Measurements from ENCODE around the gene S1PR4.
A peak's percentile ranks its signal among the peaks of the same experiment; 100 is the strongest.

The S1PR4 gene

GRCh38 chr19:3178377-3178972 lies at the start of gene S1PR4:
TSS of gene S1PR4 (plus strand) at chr19:3178769. CDS start at chr19:3178793, 24 bp downstream.
- DNase-seq (ENCODE audit: low read depth) = peak; percentile 57

GRCh38 chr19:3129112-3129511 lies 49.5 kb upstream of the S1PR4 start:
- no peak for DNase-seq (ENCODE audit: low read depth)

GRCh38 chr19:3131168-3131567 lies 47.4 kb upstream of the S1PR4 start:
- no peak for DNase-seq (ENCODE audit: low read depth)

GRCh38 chr19:3132971-3133792 lies 45.4 kb upstream of the S1PR4 start:
- DNase-seq (ENCODE audit: low read depth) = peak; percentile 80

GRCh38 chr19:3133793-3134116 lies 44.8 kb upstream of the S1PR4 start:
- no peak for DNase-seq (ENCODE audit: low read depth)

- peak; percentile 36 for DNase-seq (ENCODE audit: low read depth)
Observed at GRCh38 chr19:3135961-3136683, 42.4 kb upstream of the S1PR4 start, which contains the start of gene GNA15. TSS of gene GNA15 (plus strand) at chr19:3136033. CDS start at chr19:3136451, 418 bp downstream.

- DNase-seq (ENCODE audit: low read depth) = no peak
Observed at GRCh38 chr19:3136684-3137055, 41.9 kb upstream of the S1PR4 start.

- DNase-seq (ENCODE audit: low read depth) = no peak
Observed at GRCh38 chr19:3137119-3137518, 41.5 kb upstream of the S1PR4 start.

GRCh38 chr19:3138268-3138667 lies 40.3 kb upstream of the S1PR4 start:
- no peak for DNase-seq (ENCODE audit: low read depth)

- no peak for DNase-seq (ENCODE audit: low read depth)
Observed at GRCh38 chr19:3140667-3141038, 37.9 kb upstream of the S1PR4 start.

GRCh38 chr19:3142292-3142670 lies 36.3 kb upstream of the S1PR4 start:
- peak; percentile 48 for DNase-seq (ENCODE audit: low read depth)

GRCh38 chr19:3142781-3143337 lies 35.7 kb upstream of the S1PR4 start:
- no peak for DNase-seq (ENCODE audit: low read depth)

GRCh38 chr19:3145909-3146676 lies 32.5 kb upstream of the S1PR4 start:
- DNase-seq (ENCODE audit: low read depth) = no peak

- peak; percentile 59 for DNase-seq (ENCODE audit: low read depth)
Observed at GRCh38 chr19:3146677-3147100, 31.9 kb upstream of the S1PR4 start.

GRCh38 chr19:3148503-3148902 lies 30.1 kb upstream of the S1PR4 start:
- DNase-seq (ENCODE audit: low read depth) = no peak

- DNase-seq (ENCODE audit: low read depth) = no peak
Observed at GRCh38 chr19:3149089-3149488, 29.5 kb upstream of the S1PR4 start.

GRCh38 chr19:3149526-3150505 lies 28.8 kb upstream of the S1PR4 start:
- DNase-seq (ENCODE audit: low read depth) = no peak

- DNase-seq (ENCODE audit: low read depth) = no peak
Observed at GRCh38 chr19:3150739-3151329, 27.7 kb upstream of the S1PR4 start.

GRCh38 chr19:3151563-3152418 lies 26.8 kb upstream of the S1PR4 start:
- no peak for DNase-seq (ENCODE audit: low read depth)

GRCh38 chr19:3152419-3152780 lies 26.2 kb upstream of the S1PR4 start:
- DNase-seq (ENCODE audit: low read depth) = no peak
